ENCODE results near the gene HS3ST4.

The HS3ST4 gene

GRCh38 chr16:25691519-25692091 lies at the start of gene HS3ST4:
Gene HS3ST4 (plus strand): TSS chr16:25691959.
- Histone ChIP-seq H3K36me3 (ENCODE audit: control insufficient read depth, insufficient read depth, low read length) (no peaks in the 10 kb centered on the region), H3K4me3 (ENCODE audit: low read length) (no peak within 1 kb of the TSS), H3K27me3 (ENCODE audit: control insufficient read depth, insufficient read depth, low read length) (peaks cover 4% of the 10 kb centered on the region), H3K4me1 (ENCODE audit: control insufficient read depth, insufficient read depth, low read length) (no peaks in the 10 kb centered on the region), H3K9ac (ENCODE audit: low read length) (no peak within 1 kb of the TSS), H3K27ac (ENCODE audit: low read depth, low read length) (no peak within 1 kb of the TSS)

- no peak overlapping the region for H3K27ac ChIP-seq (ENCODE audit: low read depth, low read length)
- no peaks in the 10 kb centered on the region for H3K27me3 ChIP-seq (ENCODE audit: control insufficient read depth, insufficient read depth, low read length)
- H3K4me1 ChIP-seq (ENCODE audit: control insufficient read depth, insufficient read depth, low read length): no peaks in the 10 kb centered on the region
- H3K4me3 ChIP-seq (ENCODE audit: low read length): no peak overlapping the region
- H3K9ac ChIP-seq (ENCODE audit: low read length): no peak overlapping the region
- no peaks in the 10 kb centered on the region for H3K36me3 ChIP-seq (ENCODE audit: control insufficient read depth, insufficient read depth, low read length)
Observed at GRCh38 chr16:25643633-25644032, 48.1 kb upstream of the HS3ST4 start.

GRCh38 chr16:25656639-25657038 lies 35.1 kb upstream of the HS3ST4 start:
- H3K4me1 ChIP-seq (ENCODE audit: control insufficient read depth, insufficient read depth, low read length): no peaks in the 10 kb centered on the region
- H3K9ac ChIP-seq (ENCODE audit: low read length): no peak overlapping the region
- no peaks in the 10 kb centered on the region for H3K27me3 ChIP-seq (ENCODE audit: control insufficient read depth, insufficient read depth, low read length)
- H3K36me3 ChIP-seq (ENCODE audit: control insufficient read depth, insufficient read depth, low read length): no peaks in the 10 kb centered on the region
- H3K4me3 ChIP-seq (ENCODE audit: low read length): no peak overlapping the region
- H3K27ac ChIP-seq (ENCODE audit: low read depth, low read length): no peak overlapping the region

- H3K9ac ChIP-seq (ENCODE audit: low read length): no peak overlapping the region
- no peaks in the 10 kb centered on the region for H3K27me3 ChIP-seq (ENCODE audit: control insufficient read depth, insufficient read depth, low read length)
- no peaks in the 10 kb centered on the region for H3K4me1 ChIP-seq (ENCODE audit: control insufficient read depth, insufficient read depth, low read length)
- H3K36me3 ChIP-seq (ENCODE audit: control insufficient read depth, insufficient read depth, low read length): no peaks in the 10 kb centered on the region
- no peak overlapping the region for H3K27ac ChIP-seq (ENCODE audit: low read depth, low read length)
- H3K4me3 ChIP-seq (ENCODE audit: low read length): no peak overlapping the region
Observed at GRCh38 chr16:25676820-25677219, 14.9 kb upstream of the HS3ST4 start.

- H3K27ac ChIP-seq (ENCODE audit: low read depth, low read length): no peak overlapping the region
- H3K36me3 ChIP-seq (ENCODE audit: control insufficient read depth, insufficient read depth, low read length): no peaks in the 10 kb centered on the region
- H3K27me3 ChIP-seq (ENCODE audit: control insufficient read depth, insufficient read depth, low read length): no peaks in the 10 kb centered on the region
- H3K4me1 ChIP-seq (ENCODE audit: control insufficient read depth, insufficient read depth, low read length): no peaks in the 10 kb centered on the region
- no peak overlapping the region for H3K4me3 ChIP-seq (ENCODE audit: low read length)
- H3K9ac ChIP-seq (ENCODE audit: low read length): no peak overlapping the region
Observed at GRCh38 chr16:25679511-25679910, 12.2 kb upstream of the HS3ST4 start.

- Histone ChIP-seq H3K4me1 (ENCODE audit: control insufficient read depth, insufficient read depth, low read length) (no peaks in the 10 kb centered on the region), H3K27me3 (ENCODE audit: control insufficient read depth, insufficient read depth, low read length) (peaks cover 2% of the 10 kb centered on the region), H3K36me3 (ENCODE audit: control insufficient read depth, insufficient read depth, low read length) (no peaks in the 10 kb centered on the region), H3K27ac (ENCODE audit: low read depth, low read length) (no peak overlapping the region), H3K4me3 (ENCODE audit: low read length) (no peak overlapping the region), H3K9ac (ENCODE audit: low read length) (no peak overlapping the region)
Observed at GRCh38 chr16:25689137-25689836, 2.5 kb upstream of the HS3ST4 start.

- no peak overlapping the region for H3K9ac ChIP-seq (ENCODE audit: low read length)
- H3K4me3 ChIP-seq (ENCODE audit: low read length): no peak overlapping the region
- H3K36me3 ChIP-seq (ENCODE audit: control insufficient read depth, insufficient read depth, low read length): no peaks in the 10 kb centered on the region
- H3K4me1 ChIP-seq (ENCODE audit: control insufficient read depth, insufficient read depth, low read length): no peaks in the 10 kb centered on the region
- peaks cover 2% of the 10 kb centered on the region for H3K27me3 ChIP-seq (ENCODE audit: control insufficient read depth, insufficient read depth, low read length)
- H3K27ac ChIP-seq (ENCODE audit: low read depth, low read length): no peak overlapping the region
Observed at GRCh38 chr16:25690552-25691143, 1.1 kb upstream of the HS3ST4 start.

- H3K27me3 ChIP-seq (ENCODE audit: control insufficient read depth, insufficient read depth, low read length): peaks cover 5% of the 10 kb centered on the region
- no peak overlapping the region for H3K27ac ChIP-seq (ENCODE audit: low read depth, low read length)
- H3K4me3 ChIP-seq (ENCODE audit: low read length): no peak overlapping the region
- no peaks in the 10 kb centered on the region for H3K4me1 ChIP-seq (ENCODE audit: control insufficient read depth, insufficient read depth, low read length)
- no peaks in the 10 kb centered on the region for H3K36me3 ChIP-seq (ENCODE audit: control insufficient read depth, insufficient read depth, low read length)
- no peak overlapping the region for H3K9ac ChIP-seq (ENCODE audit: low read length)
Observed at GRCh38 chr16:25692351-25692741, 587 bp downstream of the HS3ST4 start.

GRCh38 chr16:25692742-25693508 lies 1.2 kb downstream of the HS3ST4 start:
- no peak overlapping the region for H3K27ac ChIP-seq (ENCODE audit: low read depth, low read length)
- no peaks in the 10 kb centered on the region for H3K4me1 ChIP-seq (ENCODE audit: control insufficient read depth, insufficient read depth, low read length)
- no peak overlapping the region for H3K4me3 ChIP-seq (ENCODE audit: low read length)
- H3K9ac ChIP-seq (ENCODE audit: low read length): no peak overlapping the region
- peaks cover 5% of the 10 kb centered on the region for H3K27me3 ChIP-seq (ENCODE audit: control insufficient read depth, insufficient read depth, low read length)
- no peaks in the 10 kb centered on the region for H3K36me3 ChIP-seq (ENCODE audit: control insufficient read depth, insufficient read depth, low read length)

- Histone ChIP-seq H3K4me3 (ENCODE audit: low read length) (no peak overlapping the region), H3K36me3 (ENCODE audit: control insufficient read depth, insufficient read depth, low read length) (no peaks in the 10 kb centered on the region), H3K4me1 (ENCODE audit: control insufficient read depth, insufficient read depth, low read length) (no peaks in the 10 kb centered on the region), H3K27me3 (ENCODE audit: control insufficient read depth, insufficient read depth, low read length) (peaks cover 5% of the 10 kb centered on the region), H3K27ac (ENCODE audit: low read depth, low read length) (no peak overlapping the region), H3K9ac (ENCODE audit: low read length) (no peak overlapping the region)
Observed at GRCh38 chr16:25693631-25694030, 1.9 kb downstream of the HS3ST4 start.

GRCh38 chr16:25699069-25699468 lies 7.3 kb downstream of the HS3ST4 start:
- Histone ChIP-seq H3K9ac (ENCODE audit: low read length) (no peak overlapping the region), H3K27me3 (ENCODE audit: control insufficient read depth, insufficient read depth, low read length) (peaks cover 2% of the 10 kb centered on the region), H3K27ac (ENCODE audit: low read depth, low read length) (no peak overlapping the region), H3K4me1 (ENCODE audit: control insufficient read depth, insufficient read depth, low read length) (no peaks in the 10 kb centered on the region), H3K4me3 (ENCODE audit: low read length) (no peak overlapping the region), H3K36me3 (ENCODE audit: control insufficient read depth, insufficient read depth, low read length) (no peaks in the 10 kb centered on the region)

GRCh38 chr16:25700547-25700946 lies 8.8 kb downstream of the HS3ST4 start:
- H3K4me1 ChIP-seq (ENCODE audit: control insufficient read depth, insufficient read depth, low read length): no peaks in the 10 kb centered on the region
- H3K9ac ChIP-seq (ENCODE audit: low read length): no peak overlapping the region
- H3K4me3 ChIP-seq (ENCODE audit: low read length): no peak overlapping the region
- no peaks in the 10 kb centered on the region for H3K36me3 ChIP-seq (ENCODE audit: control insufficient read depth, insufficient read depth, low read length)
- peaks cover 2% of the 10 kb centered on the region for H3K27me3 ChIP-seq (ENCODE audit: control insufficient read depth, insufficient read depth, low read length)
- H3K27ac ChIP-seq (ENCODE audit: low read depth, low read length): no peak overlapping the region
